Adrenal gland (tissue), 12 donors: ENCODE data around the gene CPT1C. TPM values are rescaled to one million over a fixed set of nuclear protein-coding genes. Genes with fewer than 3 reads are reported as not detected.
"Not testable (repeated sequence)": the region's sequence is repeated elsewhere in the genome, so short reads cannot be mapped to it uniquely, and the experiment has no call there.

Source experiments
- DNase-seq, 7 donors: peaks; one replicate each; pipeline ENCODE4 v3.0.0-alpha.2; 2019 to 2020
- H3K27ac ChIP-seq, 5 donors: fragments of 200-600 bp; sonication (generic) in 4 of 5; 1 replicate in 3 of 5; 2 replicates in 2 of 5; pipeline versions ENCODE4 v1.5.1 to v1.8.0; 2016 to 2020; ENCODE audit warnings: mild to moderate bottlenecking in 1 of 5
- H3K27me3 ChIP-seq: fragments of 200-600 bp; 2 replicates; pipeline ENCODE4 v1.8.0; 2021
- H3K36me3 ChIP-seq, 2 donors: fragments of 200-600 bp; replicated peaks in 1 of 2; 1 replicate in 1 of 2; 2 replicates in 1 of 2; pipeline versions ENCODE4 v1.5.1 to v1.8.0; 2018 to 2022
- H3K4me1 ChIP-seq, 2 donors: fragments of 200-600 bp; replicated peaks in 1 of 2; 1 replicate in 1 of 2; 2 replicates in 1 of 2; pipeline versions ENCODE4 v1.5.1 to v1.8.0; 2018 to 2021
- H3K4me3 ChIP-seq, 4 donors: fragments of 200-600 bp; sonication (generic) in 3 of 4; one replicate each; pipeline ENCODE4 v1.5.1; 2016 to 2018
- H3K9me3 ChIP-seq, 3 donors: fragments of 200-600 bp; sonication (generic) in 1 of 3; replicated peaks in 1 of 3; 1 replicate in 2 of 3; 2 replicates in 1 of 3; pipeline versions ENCODE4 v1.5.1 to v1.8.0; 2016 to 2021
- POLR2A ChIP-seq, 2 donors: fragments of 450-650 bp; IDR thresholded peaks; one replicate each; pipeline ENCODE4 v1.6.1; 2017; ENCODE audit warnings: antibody characterized with exemption in 2 of 2, mild to moderate bottlenecking in 2 of 2, moderate library complexity in 1 of 2
- WGBS, 4 donors: extraction: QIAGEN DNeasy Blood & Tissue Kit in 2 of 4; methylation state at CpG; one replicate each; pipeline versions ENCODE4 v1.1.5 to v1.1.7; 2013 to 2017; 5-methylcytosine and 5-hydroxymethylcytosine counted together
- intact Hi-C, 2 donors: fragments of 100-400 bp; cut with DNase I; formaldehyde crosslinking; loops; one replicate each; pipeline versions ENCODE4 v1.14.1 to v1.15.0; 2022 to 2023
- polyA plus RNA-seq, 3 donors: library from polyadenylated mRNA; stranded (reverse); fragments of 200-250 nt in 2 of 3; fragments of 350-450 nt in 1 of 3; fragmentation: Illumina TruSeq in 1 of 3; extraction: RNeasy Lipid Tissue Mini Kit (QIAGEN cat#74804) in 1 of 3; gene quantifications; one replicate each; pipeline ENCODE4 v1.2.3, GENCODE V29; 2013 to 2014
- total RNA-seq, 9 donors: library from RNA; depleted of rRNA in 4 of 9; stranded (reverse); fragments of >200 nt in 4 of 9; fragments of 120-200 nt in 1 of 9; fragmentation: NEBNext Ultra II Directional in 1 of 9; extraction: Animal tissue kit (Norgen Biotek cat#: 25700) in 1 of 9; gene quantifications; one replicate each; pipeline versions ENCODE4 v1.1.0 to v1.2.4, GENCODE V29; 2013 to 2023
- TF ChIP-seq, protein P1 (sequence below), 6 experiments: fragments of 450-650 bp in 4 of 6; fragments of 200-600 bp in 2 of 6; sonication (generic) in 1 of 6; IDR thresholded peaks; 1 replicate in 5 of 6; 2 replicates in 1 of 6; pipeline versions ENCODE4 v1.5.1 to v1.8.0; 2016 to 2021; ENCODE audit warnings: antibody characterized with exemption in 6 of 6, mild to moderate bottlenecking in 2 of 6, moderate library complexity in 1 of 6
- donor health status: healthy with polysubstance abuse.
- donor health status: Bipolar disorder and iron deficiency.
- donor health status: DM: yes; HTN: yes; CAD: no.
- donor health status: DM: no; HTN: no; CAD: no.
- donor health status: DM: no; HTN: no; CAD: no.
- donor health status: DM: yes; HTN: yes; CAD: no.

Gene CPT1C
- total and polyA plus RNA-seq, 12 donors, result 2.4 to 55.7 (median 5.9) TPM; not detected in 1

GRCh38 chr19:49718511-49718910 lies 27.6 kb downstream of the CPT1C start:
- DNase-seq, result no peak
- H3K9me3 ChIP-seq, result no peaks in the 10 kb centered on the region
- H3K27me3 ChIP-seq, result no peaks in the 10 kb centered on the region
- no peaks in the 10 kb centered on the region for H3K36me3 ChIP-seq
- no peak overlapping the region for H3K4me3 ChIP-seq
- H3K27ac ChIP-seq, result no peak overlapping the region
- no peak for TF ChIP-seq POLR2A (IDR thresholded peaks at IDR 0.05)
- TF ChIP-seq, protein P1, sequence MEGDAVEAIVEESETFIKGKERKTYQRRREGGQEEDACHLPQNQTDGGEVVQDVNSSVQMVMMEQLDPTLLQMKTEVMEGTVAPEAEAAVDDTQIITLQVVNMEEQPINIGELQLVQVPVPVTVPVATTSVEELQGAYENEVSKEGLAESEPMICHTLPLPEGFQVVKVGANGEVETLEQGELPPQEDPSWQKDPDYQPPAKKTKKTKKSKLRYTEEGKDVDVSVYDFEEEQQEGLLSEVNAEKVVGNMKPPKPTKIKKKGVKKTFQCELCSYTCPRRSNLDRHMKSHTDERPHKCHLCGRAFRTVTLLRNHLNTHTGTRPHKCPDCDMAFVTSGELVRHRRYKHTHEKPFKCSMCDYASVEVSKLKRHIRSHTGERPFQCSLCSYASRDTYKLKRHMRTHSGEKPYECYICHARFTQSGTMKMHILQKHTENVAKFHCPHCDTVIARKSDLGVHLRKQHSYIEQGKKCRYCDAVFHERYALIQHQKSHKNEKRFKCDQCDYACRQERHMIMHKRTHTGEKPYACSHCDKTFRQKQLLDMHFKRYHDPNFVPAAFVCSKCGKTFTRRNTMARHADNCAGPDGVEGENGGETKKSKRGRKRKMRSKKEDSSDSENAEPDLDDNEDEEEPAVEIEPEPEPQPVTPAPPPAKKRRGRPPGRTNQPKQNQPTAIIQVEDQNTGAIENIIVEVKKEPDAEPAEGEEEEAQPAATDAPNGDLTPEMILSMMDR (IDR thresholded peaks at IDR 0.05), result no peak
- intact Hi-C loops, result no loop called here
- no peaks in the 10 kb centered on the region for H3K4me1 ChIP-seq
- 89 to 97% (median 91%) methylated on average over 8 of the region's 8 CpGs for WGBS, 4 donors

- H3K4me1 ChIP-seq, result no peaks in the 10 kb centered on the region
- TF ChIP-seq, protein P1 (IDR thresholded peaks at IDR 0.05), result no peak
- no peak for TF ChIP-seq POLR2A (IDR thresholded peaks at IDR 0.05)
- 80 to 87% (median 85%) methylated on average over 6 of the region's 6 CpGs for WGBS, 4 donors
- no peaks in the 10 kb centered on the region for H3K9me3 ChIP-seq
- H3K4me3 ChIP-seq, result no peak overlapping the region
- DNase-seq, result no peak
- no peaks in the 10 kb centered on the region for H3K27me3 ChIP-seq
- intact Hi-C loops, result no loop called here
- no peak overlapping the region for H3K27ac ChIP-seq
- no peaks in the 10 kb centered on the region for H3K36me3 ChIP-seq
Observed at GRCh38 chr19:49718991-49719390, 28.1 kb downstream of the CPT1C start.

DNA sequence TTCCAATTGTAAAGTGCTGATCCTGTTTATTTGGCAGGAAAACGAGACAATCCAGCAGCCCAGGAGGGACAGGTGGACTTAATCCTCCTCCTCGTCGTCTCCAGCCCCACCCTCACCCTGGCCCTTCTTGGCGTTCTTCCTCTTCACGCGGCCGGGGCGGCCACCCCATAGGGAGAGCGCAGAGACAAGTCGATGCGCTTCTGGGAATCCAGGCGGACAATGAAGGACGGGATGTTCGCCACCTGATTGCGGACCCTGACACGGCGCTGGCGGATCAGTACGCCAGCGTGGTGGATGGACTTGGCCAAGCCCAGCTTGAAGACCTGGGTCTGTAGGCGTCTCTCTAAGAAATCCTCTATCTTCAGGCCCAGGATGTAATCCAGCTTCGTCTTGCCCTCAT lies 28.5 kb downstream of the CPT1C start:
- H3K27ac ChIP-seq, DNase-seq, intact Hi-C loops, H3K4me1 ChIP-seq, H3K27me3 ChIP-seq, H3K36me3 ChIP-seq, H3K4me3 ChIP-seq, H3K9me3 ChIP-seq: not testable (repeated sequence)
- 84 to 88% (median 87%) methylated on average over 14 to 22 of the region's 22 CpGs for WGBS, 4 donors

DNA sequence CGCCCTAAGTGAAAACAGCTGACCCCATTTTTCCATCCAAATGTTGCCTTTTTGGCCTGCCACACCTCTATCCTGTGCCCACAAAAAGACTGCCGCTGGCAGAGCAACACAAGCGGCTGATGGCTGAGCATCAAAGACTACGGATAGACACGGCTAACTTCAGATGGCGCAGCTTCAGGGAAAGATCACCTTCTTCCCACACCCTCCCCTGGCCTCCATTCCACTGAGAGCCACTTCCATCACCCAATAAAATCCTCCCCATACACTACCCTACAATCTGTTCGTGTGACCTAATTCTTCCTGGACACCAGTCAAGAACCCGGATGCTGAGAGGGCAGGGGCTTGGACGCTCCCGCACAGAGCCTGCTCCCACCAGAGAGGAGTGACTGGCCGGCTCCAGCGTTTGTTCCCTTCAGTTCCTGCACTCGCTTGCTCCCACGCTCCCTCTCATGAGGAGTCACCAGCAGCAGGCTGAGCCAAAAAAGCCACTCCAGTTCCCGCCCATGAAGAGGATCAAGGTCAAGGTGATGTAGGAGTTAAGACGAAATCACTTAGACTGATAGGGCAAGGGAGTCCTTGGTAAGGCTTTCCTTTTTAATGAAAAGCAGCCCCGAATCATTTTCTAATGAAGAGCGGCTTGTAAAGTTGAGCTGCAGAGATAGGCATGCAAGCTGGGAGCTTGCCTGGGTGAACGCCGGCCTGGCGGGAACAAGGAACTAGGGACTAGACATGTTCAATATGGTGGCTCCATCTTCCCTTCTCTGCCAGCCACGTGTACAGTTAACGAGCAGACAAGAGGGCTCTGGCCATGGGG lies 36.5 kb downstream of the CPT1C start:
- Histone ChIP-seq H3K36me3 (no peaks in the 10 kb centered on the region), H3K4me1 (peaks cover 11 to 14% of the 10 kb centered on the region in 2 donors), H3K9me3 (no peaks in the 10 kb centered on the region), H3K27me3 (no peaks in the 10 kb centered on the region), H3K4me3 (peak overlapping the region in 1 of 4 donors; percentile 32), H3K27ac (peak overlapping the region in 4 of 5 donors; percentile 43 to 90 (median 74))
- peak in 1 of 2 donors; percentile 67 for TF ChIP-seq POLR2A (IDR thresholded peaks at IDR 0.05)
- TF ChIP-seq, protein P1 (IDR thresholded peaks at IDR 0.05), result no peak
- intact Hi-C loops, result no loop called here
- DNase-seq, result peak; percentile 57 to 89 (median 84)
- 31 to 50% (median 35%) methylated on average over 20 to 23 of the region's 23 CpGs for WGBS, 4 donors

- intact Hi-C loops, result no loop called here
- Histone ChIP-seq H3K9me3 (no peaks in the 10 kb centered on the region), H3K36me3 (no peaks in the 10 kb centered on the region), H3K4me3 (no peak overlapping the region), H3K4me1 (peaks cover 11 to 14% of the 10 kb centered on the region in 2 donors), H3K27me3 (no peaks in the 10 kb centered on the region), H3K27ac (no peak overlapping the region)
- DNase-seq, result no peak
- WGBS, 4 donors, result 63 to 85% (median 77%) methylated on average over 5 of the region's 5 CpGs
- TF ChIP-seq, protein P1 (IDR thresholded peaks at IDR 0.05), result no peak
- TF ChIP-seq POLR2A (IDR thresholded peaks at IDR 0.05), result no peak
Observed at GRCh38 chr19:49730166-49730565, 39.2 kb downstream of the CPT1C start.
